NCI-H2081 treated with DMSO at 0.1 percent for 48 hours (cell line): ENCODE measurements around the gene NAT9.
A peak's percentile ranks its signal among the peaks of the same experiment; 100 is the strongest.

Source experiments
- DNase-seq: peaks from one replicate; lab custom pipeline; 2025; lab: John Stamatoyannopoulos, UW

Gene NAT9, protein sequence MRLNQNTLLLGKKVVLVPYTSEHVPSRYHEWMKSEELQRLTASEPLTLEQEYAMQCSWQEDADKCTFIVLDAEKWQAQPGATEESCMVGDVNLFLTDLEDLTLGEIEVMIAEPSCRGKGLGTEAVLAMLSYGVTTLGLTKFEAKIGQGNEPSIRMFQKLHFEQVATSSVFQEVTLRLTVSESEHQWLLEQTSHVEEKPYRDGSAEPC

DNA sequence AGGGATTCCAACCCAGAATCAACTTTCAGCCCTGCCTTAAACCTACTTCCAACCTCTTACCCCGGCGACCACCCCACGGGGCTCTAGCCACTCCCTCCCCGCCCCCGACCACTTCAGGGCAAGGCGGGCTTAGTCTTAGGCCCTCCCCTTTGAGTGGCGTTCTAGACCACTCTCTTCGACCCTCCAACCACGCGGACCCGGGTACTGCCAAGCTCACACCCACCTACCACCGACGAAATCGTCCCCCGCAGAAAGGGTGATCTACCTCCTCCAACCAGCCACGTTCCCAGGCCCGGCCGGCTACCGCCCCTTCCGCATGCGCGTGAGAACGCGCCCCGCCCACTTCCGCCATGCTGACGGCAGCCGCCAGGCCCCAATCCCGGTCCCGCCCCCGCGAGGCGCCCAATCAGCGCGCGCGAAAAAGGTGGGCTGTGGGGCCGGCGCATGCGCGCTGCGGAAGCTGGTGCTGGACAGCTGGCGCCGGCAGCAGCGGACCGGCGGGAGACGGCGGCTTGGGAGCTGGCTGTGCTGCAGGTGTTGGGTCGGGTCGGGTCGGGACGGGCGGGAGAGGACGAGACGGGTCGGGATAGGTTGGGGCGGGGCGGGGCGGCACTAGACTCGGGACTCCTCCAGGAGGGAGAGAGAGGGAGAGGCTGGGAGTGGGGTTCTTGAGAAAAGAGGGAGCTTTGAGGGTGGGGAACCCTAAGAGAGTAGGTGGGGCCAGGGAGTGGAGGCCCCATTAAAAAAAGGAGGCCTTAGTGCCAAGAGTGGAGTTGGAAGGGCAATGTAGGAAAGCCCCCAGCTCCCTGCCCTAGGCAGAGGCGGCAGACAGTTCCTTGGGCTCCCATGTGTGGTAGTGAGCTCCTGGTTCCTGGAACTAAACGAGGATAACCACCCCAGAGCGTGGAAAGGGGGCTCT, at the start of gene NAT9:
Gene NAT9, minus strand, starts transcription at position 302 of the 919 bp plus-strand sequence. CDS start 647 bp downstream, outside the sequence.
- DNase-seq: peak; percentile 81

DNA sequence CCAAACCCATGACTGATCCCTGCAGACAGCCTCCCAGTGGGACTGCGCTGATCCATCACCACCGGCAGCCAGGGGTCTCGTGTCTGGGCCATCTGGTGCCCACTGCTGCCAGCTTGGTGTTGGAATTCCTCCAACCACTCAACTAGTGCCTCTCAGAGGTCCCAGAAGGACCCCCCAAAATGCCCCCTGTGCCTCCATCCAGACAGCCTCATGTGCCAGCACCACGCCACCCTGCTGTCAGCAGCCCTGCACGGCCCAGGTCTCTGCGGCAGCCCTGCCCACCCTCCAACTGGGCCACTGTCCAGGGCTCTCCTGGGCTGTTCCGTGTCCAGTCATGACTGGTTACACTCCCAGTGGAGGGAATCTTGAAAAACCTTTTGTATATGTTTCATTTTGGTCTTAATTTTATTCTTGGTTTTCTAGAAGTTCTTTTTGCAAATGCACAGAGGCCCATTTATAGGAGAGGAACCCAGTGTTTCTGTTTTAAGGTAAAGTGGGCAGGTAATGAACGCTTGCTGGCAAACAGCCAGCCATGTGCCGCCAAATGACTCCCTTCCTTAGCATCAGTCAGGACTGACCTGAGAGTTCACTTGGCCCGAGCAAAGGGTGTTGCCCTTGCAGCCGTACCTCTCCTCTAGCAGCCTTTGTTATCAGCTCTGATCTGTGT, 48.9 kb upstream of the NAT9 start:
- DNase-seq: no peak

DNA sequence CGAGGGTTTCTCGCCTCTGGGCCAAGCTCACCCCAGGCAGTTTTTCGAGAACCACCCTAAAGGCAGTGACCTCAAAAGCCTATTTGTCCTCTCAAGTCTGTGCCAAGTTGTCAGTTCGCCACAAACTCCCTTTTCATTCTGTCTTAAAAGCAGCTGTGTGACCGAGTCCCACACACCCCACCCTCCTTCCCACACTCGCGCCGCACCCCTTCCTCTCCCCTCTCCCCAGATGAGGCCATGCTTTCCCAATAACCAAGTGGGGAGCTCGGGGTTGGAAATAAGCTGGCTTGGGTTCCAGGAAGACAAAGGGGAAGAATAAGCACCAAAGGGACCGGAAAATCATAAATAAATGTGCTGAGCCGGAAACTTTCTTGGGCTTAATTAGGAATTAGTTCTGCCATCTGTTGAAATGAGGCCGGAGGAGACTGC, 46.8 kb upstream of the NAT9 start:
- DNase-seq: no peak

DNA sequence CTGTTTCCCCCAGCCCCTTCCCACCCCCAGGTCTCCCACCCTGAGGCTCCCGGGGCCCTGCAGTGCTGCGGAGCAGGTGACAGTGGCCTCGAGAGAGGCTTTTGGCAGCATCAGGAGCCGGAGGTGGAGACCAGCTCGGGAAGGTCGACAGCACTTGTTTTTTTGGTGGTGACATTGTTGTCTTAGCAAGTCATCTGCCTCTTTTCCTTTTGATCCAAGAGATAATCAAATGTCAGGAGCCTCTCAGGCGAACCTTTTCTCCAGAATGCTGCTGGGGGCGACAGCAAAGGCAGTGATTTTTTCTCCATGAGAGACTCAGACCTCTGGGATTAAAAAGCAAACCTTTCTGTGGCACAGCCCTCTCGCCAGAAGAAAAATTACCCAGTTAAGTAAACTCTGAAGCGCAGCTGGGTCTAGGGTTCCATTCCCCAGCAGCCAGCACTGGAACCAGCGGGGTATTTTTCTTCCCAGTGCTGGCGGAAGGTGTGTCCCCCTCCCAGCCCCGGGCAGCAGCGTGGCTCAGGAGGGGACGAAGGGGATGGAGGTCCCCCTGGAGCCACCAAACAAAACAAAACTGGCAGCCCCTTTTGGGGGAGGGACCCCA, 46.3 kb upstream of the NAT9 start:
- DNase-seq: no peak

DNA sequence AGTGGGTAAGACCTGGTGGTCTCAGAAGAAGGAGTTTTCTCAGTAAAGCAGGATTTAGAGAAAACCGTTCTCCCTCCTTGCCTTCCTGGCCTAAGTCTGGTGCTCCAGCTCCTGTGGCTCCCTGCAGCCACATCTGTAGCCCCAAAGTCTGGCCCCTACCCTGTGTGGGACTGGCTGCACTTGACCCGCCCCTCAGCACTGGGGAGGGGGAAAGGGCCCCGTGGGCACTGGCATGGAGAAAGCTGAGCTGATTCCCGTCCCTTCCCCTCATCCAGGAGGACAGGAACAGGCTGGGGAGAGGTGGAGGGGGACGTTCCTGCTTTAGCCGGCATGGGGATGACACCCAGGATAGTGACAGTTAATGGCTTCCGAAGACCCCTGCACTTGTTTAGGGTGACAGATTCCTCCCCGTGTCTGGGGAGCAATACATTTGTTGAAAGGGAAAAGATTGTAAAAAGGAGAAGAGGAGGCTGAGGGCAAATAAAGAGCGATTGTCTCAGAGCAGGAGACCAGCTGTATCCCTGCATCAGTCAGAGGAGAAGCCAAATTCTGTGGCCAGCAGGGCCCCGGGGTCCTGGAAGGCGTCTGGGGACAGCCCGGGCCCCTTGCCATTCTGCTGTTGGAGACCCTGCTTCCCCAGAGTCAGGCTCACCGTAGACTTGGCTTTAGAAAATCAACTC, 45.6 kb upstream of the NAT9 start:
- no peak for DNase-seq

DNA sequence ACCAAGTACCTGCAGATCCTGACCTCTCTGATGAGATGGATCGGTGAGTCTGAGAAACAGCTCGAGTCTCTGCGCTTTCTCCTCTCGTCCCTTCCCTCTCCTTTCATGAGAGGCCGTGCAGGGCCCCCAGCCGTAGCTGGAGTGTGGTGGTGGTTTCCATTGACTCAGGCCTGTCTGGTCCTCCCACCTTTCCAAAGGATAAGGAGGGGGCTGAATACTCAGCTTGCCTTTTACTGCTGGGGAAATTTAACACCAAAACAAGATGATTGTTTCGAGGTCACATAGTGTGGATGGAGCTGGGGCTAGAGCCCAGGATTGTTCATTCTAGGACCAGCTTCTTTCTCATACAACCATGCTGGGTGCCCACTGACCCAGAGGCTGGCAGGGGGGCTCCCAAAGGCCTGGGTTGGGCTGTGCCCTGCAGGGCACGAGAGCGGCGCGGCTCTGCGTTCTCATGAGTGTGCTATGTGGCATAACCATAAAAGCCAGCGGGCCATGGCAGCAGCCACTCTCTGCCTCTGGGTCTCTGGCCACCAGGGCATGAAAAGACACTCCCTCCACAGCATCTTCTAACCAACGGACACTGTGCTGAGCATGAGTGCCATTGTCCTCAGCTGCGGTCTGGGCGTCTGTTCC, 43.8 kb upstream of the NAT9 start:
- DNase-seq: no peak

DNA sequence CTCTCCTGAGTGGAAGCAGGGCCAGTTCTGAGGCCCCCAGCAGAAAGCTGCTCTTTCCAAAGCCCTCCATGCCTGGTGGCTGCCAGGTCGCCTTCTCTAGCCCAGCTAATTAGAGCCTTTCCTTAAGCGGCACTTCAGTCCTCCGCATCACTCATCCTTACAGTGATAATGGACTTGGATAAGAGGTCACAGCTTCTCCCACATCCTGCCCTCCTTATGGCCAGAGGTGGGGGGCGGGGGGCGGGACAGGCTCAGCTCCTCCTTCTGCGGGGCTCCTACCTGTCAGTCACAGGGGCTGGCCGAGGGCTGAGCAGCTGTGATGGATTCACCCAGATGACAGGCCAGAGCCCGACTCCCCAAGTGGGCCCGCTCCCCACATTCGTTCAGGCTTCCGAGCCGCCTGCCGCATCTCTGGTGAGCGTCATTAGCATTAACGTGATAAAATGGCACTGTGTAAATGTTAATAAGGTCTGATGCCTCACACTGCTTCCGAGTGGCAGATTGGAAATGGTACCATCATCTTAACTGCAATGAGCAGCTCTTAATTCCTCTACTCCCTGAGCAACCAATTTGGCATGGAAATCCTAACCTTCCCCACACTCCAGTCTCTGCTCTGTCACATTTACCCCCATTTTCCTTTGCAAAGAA, 42.3 kb upstream of the NAT9 start:
- no peak for DNase-seq

DNA sequence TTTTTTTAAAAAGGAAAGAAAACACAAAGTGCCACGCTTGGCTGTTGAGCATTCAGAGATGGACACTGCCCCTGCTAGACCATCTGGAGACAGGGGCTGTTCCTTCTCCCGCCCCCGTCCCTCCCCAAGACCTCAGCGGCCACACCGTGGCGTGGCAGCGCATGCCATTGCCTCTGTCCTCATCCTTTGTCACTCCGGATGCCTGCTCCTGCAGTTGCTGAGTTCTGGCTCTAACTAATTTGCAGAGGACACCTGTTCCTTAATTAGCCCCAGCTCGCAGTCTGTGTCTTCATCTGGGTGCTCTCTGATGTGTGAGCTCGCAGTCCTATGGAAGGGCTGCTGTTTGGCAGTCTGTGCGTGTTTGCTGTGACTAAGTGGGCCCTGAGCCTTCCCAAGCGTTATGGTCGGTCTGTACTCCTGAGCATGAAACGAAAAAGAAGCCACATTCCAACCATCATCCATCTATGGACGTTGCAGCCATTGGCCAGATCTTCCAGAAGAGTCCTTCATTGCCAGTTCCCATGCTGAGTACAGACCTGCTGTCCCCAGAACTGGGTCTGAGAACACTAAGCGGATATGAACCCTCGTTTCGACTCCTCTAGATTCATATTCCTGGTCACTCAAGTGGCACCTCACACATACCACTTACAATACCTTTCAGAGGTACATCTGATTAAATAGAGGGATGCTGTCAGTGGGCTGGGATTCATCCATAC, 40.9 kb upstream of the NAT9 start:
- DNase-seq: no peak

DNA sequence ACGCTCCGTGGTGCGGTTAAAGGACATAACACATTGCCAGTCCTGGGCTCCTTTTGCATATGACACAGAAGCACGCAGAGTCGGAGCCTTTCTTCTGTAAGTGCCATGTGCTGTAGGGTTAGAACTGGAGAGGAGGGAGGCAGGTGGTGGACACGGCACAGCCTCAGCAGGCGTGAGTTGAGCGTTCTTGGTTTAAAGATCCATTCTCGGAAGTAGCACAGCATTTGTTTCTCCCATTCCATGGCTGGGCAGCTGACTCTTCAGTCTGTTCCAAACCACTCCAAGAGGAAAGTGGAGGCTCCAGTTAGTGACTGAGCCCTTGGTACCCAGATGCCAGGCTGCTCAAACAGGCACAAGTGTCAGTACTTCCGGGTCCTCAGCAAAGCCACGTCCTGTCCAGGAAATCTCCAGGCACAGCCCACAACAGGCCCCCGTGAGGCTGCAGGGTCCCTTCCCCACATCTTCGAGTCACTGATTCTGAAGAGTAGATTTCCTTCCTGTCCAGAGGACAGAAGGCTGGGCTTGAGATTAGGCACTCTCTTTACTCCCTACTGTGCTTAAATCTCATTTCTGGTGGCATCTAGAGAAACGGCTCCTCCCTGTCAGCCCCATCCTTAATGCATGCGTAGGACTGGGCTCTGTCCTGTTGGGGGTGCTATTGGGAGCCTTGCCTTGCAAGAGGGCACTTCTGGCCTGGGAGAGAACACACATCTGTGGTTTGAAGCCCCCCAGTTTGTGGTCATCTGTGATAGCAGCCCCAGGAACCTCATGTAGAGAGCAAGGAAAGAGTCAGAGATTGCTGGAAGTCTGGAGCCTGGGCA, 39.6 kb upstream of the NAT9 start:
- DNase-seq: no peak

DNA sequence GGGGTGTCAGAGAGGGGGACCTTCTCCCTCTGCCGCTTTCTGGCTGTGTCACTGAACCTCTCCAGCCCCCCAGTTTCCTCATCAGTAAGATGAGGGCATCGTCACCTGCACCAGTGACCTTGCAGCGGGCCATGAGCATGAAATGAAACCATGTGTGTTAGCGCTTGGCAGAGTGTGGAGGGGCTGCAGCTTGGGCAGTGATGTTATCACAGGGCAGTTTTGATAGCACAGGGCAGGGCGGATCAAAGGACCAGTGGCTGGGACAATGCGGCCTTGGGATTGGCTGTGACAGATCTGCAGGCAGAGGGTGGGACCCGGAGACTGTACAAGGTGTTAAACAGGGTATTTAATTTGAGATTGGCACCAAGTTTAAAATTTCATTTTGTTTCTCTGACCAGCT, 38.9 kb upstream of the NAT9 start:
- DNase-seq: no peak

DNA sequence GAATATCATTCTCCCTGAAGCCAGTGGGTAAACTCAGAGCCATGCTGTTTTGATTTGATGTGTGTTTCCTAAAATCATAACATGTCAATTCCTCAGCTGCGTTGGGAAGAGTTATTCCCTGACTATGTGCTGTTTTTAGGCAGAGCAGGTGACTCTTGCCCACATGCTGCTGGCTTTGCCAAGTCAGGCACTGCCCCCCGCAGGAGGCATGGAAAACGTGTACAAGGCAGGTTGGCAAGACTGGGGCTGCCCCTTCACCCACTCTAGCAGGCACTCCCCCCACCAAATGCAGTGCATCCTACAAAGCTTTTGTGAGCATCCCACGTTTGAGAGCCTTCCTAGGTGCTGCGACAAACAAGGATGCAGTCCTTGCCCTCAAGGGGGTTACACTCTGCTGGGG, 38.3 kb upstream of the NAT9 start:
- no peak for DNase-seq

DNA sequence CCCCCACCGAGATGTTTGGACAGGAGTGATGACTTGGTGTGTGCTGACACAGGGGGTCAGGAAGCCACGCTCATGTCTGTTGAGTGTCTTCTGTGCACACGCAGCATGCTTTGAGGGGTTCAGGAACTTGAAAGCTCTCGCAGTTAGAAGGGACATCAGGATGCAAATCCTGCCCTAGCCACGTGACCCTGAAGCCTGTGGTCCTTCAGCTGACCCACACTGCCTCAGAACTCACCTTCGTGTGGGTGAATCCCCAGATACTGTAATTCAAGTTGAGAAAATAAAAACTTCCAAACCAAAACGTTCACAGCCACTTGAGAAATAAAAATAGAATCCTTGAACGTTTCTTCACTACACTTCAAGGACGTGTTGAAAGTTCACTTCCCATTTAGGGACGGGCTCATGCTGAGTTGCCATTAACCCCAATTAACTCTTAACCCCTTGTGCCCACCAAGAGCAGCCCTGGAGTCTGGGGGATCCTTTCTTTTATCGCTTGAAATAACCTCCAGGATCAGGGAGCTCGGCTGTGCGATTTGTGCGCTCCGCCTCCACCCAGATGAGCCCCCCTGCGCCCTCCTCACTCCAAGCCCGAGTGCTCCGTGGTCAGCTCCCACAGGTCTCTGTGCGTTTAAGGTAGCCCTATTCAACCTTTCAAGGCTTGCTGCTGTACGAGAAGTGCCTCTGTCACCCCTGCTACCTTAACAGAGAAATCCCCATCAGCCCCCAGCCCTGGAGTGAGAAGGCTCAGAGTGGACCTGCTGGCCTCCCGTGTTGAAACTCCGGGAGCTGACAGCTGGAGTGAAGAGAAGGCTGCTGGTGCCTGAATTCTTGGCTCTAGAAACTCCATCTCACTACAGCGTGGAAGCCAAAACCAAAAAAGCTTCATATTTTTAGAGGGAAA, 36.2 kb upstream of the NAT9 start:
- no peak for DNase-seq

DNA sequence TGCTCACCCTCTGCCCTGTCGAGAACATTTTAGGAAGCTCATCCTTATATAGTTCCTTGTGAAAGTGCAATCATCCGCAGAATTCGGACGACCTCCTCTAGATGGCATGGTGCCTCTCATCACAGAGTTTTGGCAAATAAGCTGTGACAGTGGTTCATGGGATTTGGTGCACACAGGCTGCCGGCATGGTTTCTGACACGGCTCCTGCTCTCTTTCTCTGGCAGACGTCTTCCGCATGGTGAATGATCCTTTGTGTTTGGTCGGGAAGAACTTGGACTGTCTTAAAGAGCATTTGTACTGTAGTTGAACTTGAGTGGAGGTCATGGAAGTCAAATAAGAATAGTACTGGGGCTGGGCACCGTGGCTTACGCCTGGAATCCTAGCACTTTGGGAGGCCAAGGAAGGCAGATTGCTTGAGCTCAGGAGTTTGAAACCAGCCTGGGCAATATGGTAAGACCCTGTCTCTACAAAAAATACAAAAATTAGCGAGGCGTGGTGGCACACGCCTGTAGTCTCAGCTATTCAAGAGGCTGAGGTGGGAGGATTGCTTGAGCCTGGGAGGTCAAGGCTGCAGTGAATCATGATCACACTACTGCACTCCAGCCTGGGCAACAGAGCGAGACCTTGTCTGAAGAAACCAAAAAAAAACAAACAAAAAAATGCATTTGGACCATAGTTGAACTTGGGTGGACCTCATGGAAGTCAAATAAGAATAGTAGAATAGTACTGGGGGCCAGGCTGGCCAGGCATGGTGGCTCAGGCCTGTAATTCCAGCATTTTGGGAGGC, 34.7 kb upstream of the NAT9 start:
- DNase-seq: no peak

DNA sequence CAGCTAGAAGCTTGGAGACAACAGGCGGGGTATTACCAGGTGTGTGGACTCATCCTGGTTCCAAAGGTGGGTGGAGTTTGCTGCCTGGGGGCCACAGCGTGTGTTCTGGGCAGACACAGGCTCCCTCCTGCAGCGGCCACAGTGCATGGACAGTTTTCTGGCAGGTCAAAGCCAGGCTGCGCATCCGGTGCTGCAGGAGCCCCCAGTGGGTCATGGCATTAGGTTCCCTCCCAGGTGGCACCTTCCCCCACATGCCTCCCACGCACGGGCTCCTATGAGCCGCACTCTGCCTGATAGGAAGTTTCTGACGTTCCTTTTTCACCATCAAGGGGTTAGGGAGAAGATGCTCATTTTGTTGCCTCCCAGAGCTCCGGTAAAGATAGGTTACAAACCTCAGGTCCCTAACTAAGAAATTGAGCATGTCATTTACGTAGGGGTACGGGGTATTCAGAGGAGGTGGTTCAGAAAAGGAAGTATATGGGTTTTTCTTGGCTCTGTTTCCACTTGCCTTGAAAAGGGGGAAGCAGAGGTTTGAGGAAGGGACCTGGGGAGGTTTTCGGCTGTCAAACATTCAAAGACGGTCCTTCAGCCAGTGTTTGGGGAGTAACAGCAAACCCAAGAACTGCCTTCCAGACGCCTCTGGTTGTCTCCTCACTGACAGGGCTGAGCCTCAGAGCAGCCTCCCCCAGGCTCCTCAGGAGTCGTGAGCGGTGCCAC, 32.7 kb upstream of the NAT9 start:
- DNase-seq: no peak

DNA sequence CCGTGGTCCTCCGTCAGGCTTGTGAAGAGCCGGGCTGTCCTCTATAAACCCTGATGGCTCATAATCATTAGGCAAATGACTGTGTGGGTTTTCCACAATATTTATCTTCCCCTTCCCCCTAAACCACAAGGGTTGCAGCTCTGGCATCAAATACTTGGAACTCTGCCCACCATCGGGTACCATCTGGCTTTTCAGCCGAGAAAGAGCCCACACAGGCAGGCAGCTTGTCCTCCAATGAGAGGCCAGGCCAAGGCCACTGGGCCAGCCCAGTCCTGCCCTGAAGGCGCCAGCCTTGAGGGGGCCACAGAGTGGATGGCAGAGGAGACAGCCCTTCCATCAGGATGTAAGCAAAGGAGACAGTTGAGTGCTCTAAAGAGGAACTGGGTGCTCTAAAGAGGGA, 31.8 kb upstream of the NAT9 start:
- DNase-seq: peak; percentile 35

DNA sequence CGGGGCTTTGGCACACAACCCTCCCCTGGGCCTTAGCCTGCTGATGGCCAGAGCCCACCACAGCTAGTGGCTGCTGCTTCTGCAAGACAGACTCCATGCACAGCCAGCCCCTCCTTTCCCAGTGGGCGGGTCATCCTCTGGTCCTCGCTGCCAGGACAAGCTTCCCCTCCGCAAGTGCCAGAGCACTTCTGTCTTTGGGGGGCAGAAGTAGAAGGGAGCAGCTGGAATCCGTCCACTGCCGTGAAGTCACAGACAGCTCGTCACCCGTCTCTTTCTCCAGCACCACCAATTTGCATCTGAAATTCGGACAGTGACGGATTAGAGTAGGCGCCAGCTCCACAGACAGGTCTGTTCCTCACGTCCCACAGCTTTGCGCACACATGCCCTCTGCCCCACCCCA, 31.3 kb upstream of the NAT9 start:
- DNase-seq: no peak

DNA sequence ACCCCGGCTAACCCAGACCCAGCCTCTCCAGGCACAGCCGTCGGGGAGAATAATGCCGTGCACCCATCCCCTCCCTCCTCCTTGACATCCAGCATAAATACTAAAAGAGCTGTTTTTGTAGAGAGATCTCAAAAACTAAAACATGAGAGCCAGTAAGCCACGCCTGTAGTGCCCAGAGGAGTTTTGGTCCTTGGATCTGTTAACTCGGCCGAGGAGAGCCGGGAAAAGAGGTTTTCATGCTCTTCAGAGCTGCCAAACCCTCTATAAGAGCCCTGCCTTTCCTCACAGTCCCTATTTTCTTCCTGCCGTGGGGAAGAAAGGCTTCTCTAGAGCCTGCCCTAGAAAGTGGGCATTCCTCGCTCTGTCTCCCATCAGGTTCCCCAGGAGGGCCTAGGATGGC, 30.2 kb upstream of the NAT9 start:
- no peak for DNase-seq
